HG03520 (cell line): ENCODE data around the gene AP1G2.
A peak's percentile ranks its signal among the peaks of the same experiment; 100 is the strongest.
"Not testable (repeated sequence)": the region's sequence is repeated elsewhere in the genome, so short reads cannot be mapped to it uniquely, and the experiment has no call there.

Experiments used
- ATAC-seq: cut with Tn5 transposase; IDR thresholded peaks from one replicate; pipeline ENCODE4 v1.9.1; 2021; ENCODE audit warnings: mild to moderate bottlenecking, moderate library complexity; ENCODE audit not compliant: unreplicated experiment

AP1G2 gene

DNA sequence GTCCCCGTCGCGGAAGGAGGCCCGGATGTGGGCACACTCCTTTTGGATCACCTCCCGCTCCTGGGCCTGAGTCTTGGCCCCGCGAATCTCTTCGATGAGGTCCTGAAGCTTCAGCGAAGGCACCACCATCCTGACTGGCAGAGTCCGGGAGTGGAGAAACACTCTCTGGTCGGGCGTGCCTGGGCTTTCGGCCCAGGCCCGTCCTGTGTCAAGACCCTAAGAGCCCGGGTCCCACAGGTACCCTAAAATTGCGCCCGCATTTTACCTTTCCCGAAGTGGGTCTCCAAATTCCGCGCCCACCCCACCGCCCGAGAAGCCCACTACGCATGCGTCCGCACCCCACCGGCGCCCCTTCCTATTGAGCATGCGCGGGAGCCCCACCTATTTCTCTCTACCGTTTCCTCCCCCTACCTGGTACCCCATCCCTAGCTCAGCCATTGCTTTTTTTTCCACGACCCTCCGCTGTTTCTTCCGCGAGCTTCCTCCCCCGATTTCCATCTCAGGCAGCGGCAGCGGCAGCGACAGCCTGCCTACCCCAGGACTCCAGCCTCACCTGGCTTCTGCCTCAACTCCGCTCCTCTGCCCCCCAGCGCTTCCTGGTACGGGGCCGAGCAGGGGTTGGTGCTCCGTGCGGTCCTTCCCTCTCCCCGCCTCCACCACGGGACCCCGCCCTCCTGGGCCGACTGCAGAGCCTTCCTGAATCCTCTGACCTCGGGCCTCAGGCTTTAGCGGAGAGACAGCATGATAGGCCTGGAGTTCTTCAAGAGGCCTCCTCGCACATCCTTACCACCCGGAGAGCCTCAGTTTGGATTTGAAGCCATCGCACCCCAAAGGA lies at the start of gene AP1G2:
Gene AP1G2, minus strand, starts transcription at position 606 of the 835 bp plus-strand sequence. Its CDS starts 477 bp downstream, at position 129.
- peak; percentile 72 for ATAC-seq

- no peak for ATAC-seq
These were observed 48.3 kb upstream of the AP1G2 start for GRCh38 chr14:23615856-23616255.

GRCh38 chr14:23614395-23614828 lies 46.8 kb upstream of the AP1G2 start:
- ATAC-seq: no peak

DNA sequence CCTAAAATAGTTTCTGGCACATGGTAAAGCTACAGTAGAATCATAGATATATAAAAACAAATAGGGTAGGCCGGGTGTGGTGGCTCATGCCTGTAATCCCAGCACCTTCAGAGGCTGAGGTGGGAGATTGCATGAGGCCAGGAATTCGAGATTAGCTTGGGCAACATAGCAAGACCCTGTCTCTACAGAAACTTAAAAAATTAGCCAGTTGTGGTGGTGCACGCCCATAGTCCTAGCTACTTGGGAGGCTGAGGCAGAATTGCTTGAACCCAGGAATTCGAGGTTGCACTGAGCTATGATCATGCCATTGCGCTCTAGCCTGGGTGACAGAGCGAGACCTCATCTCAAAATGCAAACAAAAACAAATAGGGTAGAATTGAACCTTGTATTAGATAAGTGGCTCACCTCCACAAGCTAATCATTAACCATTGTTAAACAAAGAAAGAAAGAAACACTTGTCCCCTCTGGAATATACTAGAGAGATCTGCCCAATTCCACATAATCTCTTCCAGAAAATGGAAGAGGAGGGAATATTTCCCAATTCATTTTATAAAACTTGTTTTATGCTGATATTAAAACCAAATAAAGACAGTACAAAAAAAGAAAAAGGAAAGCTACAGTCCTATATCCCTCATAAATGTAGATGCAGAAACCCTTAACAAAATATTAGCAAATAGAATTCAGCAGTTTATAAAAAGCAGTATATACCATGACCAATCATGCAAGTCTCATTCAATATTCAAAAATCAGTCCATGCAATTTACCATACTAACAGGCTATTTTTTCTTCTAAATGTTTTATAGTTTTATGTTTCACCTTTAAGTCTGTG lies 45.9 kb upstream of the AP1G2 start:
- ATAC-seq: no peak

DNA sequence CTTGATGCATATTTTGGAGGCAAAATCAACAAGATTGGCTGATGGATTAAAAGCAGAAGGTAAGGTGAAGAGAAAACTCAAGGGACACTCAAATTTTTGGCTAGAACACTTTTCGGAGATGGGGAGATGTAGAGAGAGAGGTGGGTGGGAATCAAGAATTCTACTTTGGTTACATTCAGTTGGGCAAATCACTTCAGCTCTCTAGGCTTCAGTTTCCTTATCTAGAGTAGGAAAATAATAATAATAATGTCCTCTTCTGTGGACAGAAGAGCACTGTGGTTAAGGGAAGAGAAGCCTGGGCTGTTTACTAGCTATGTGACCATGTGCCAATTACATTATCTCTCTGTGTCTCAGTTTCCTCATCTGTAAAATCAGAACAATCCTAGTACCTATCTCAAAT lies 45.2 kb upstream of the AP1G2 start:
- ATAC-seq: no peak

GRCh38 chr14:23612354-23612732 lies 44.8 kb upstream of the AP1G2 start:
- no peak for ATAC-seq

DNA sequence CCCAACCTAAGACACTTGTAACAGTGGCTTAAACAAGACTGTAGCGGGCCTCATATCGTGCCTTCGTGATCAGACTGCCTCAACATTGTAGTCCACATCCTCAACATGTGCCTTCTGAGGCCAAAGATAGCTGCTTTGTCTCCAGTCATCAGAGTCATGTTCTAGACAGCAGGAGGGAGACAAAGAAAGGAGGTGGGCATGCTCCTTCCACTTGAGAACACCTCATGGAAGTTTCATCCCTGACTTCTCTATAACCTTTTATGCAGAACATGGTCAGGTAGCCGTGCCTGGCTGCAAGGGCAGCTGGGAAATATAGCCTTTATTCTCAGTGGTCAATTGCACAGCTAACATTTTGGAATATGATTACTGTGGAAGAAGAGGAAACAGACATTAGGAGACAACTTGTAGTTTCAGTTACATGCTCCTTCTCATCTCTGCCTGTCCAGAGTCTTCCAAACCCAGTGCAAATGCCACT lies 43.3 kb upstream of the AP1G2 start:
- ATAC-seq: no peak

- ATAC-seq: no peak
These were observed 42.7 kb upstream of the AP1G2 start for GRCh38 chr14:23610090-23610814.

GRCh38 chr14:23609411-23610089 lies 42.0 kb upstream of the AP1G2 start:
- not testable (repeated sequence) for ATAC-seq

DNA sequence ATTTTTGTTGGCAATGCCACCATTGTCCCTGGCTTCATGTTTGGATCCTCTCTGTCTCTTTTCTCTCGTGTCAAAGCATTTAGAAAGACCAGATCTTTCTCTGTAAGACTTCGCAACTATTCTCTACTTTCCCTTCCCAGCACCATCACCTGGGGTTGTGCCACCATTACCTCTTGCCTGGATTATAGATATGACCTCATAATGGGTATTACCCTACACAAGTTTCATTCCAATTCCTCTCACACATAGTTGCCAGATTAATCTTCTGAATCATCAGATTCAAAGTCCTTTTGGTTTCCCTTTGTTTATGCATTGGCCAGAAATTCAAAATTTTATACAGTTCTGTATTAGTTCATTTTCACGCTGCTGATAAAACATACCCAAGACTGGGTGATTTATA lies 41.4 kb upstream of the AP1G2 start:
- no peak for ATAC-seq

GRCh38 chr14:23608454-23608853 lies 40.9 kb upstream of the AP1G2 start:
- no peak for ATAC-seq

DNA sequence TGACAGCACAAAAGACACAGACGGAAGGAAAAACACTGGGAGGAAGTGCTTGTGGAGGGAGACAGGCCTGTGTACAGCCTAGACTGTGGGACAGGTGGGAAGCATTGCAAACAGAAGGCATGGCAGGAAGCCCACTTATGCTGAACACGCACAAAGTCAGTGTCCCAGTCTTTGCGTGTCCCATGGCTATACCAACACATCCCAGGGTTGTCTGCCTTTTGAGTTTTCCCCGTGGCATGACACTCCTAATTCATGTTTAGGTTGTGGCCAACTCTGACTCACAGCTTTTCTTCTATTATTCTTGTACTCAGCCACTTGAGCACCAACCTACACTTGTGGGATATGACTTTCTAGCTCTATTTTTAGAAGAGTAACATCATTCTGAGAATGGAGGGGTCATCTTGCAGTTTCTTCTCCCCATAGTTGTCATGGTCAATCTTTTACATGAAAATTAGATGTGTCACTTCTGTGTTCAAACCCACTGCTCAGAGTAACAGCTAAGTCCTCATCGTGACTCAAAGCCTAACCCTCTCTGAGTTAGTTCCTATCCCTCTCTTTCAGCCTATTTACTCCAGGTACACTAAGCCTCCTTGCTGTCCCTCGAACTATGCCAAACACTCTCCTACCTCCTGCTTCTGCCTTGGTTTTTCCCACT lies 38.5 kb upstream of the AP1G2 start:
- ATAC-seq: peak; percentile 83

GRCh38 chr14:23604675-23605170 lies 37.1 kb upstream of the AP1G2 start:
- no peak for ATAC-seq

- no peak for ATAC-seq
These were observed 36.6 kb upstream of the AP1G2 start for GRCh38 chr14:23604148-23604547.

DNA sequence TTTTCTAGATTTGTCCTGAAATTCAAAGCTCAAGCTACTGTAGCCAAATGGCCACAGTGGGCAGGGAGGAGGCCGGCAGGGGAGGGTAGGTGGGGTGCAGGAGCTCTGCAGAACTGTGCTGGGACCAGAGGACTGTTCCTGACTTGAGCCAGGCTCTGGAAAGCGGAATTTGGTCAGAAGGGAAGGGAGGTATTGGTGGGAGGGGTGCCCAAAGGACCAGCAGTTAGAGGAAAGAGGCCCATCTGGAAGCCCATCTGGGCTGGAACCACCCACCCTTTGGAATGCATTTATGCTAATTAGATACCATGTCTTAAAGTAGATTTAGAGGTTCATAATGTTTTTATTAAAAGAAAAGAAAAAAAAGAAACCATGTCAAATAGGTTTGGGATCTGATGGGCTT lies 35.5 kb upstream of the AP1G2 start:
- ATAC-seq: no peak

DNA sequence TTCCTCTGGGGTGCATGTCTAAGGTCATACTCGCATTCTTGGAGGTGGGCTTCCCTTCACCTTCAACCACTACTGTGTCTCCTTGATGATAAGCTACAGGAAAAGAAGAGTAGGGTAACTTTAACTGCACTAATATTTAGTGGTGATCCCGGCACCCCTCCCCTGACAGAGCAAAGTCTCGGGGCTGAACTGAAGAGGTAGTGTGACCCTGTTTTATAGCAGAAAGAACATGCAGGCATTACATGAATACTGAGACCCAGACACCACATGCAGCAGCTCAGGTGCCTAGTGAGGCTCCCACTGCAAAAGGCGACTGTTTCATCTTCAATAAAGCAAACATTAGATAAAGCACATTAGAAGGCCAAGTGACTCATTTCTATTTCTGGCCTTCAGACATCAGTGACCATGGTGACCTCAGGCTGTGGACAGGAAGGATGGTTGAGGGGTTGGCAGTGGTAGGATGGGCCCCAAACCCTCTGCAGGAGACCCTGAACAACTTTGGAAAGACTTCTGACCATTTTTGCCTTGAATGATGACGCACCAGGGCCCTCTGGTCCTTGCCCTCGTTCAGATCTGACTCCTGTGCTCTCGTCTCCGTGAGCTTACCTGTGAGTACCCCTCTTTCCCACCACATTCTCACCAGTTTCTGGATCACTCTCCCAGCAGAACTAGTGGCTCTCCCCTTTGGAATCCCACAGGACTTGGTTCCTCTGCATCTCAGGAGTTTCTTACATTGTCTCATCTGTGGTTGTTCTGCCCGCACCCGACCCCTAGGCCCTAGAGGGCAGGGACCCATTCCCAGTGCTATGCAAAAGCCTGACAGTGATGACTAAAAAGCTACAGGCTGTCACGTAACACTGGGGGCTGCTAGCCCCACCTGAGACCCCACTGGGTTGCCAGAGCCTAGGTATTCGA lies 34.8 kb upstream of the AP1G2 start:
- no peak for ATAC-seq

- ATAC-seq: no peak
These were observed 34.2 kb upstream of the AP1G2 start for GRCh38 chr14:23601845-23602180.

DNA sequence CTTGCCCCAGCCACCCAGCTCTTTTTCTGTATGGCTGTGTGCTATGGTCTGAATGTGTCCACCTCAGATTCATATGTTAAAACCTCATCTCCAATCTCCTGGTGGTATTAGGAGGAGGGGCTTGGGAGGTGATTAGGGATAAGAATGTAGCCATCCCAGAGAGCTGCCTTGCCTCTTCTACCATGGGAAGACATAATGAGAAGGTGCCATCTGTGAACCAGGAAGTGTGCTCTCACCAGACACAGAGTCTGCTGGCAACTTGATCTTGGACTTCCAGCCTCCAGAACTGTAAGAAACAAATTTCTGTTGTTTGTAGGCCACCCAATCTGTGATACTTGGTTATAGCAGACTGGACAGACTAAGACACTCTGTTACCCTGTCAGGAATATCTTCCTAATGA lies 33.8 kb upstream of the AP1G2 start:
- no peak for ATAC-seq

DNA sequence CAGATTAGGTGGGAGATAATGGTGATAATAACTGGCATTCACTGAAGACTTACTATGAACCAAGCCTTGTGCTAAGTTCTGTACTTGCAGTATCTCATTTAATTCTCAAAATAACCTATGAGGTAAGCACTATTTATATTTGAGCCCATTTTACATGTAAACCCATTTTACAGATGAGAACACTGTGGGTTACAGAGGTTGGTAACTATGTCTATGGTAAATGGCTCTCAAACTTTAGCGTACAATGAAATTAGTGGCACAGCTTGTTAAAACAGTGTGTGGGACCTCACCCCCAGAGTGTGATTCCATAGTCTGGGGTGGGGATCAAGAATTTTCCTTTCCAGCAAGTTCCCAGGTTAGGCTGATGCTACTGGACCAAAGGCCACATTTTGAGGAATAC lies 33.2 kb upstream of the AP1G2 start:
- ATAC-seq: no peak
